HG03280 (cell line): ENCODE data around the gene SPOUT1.
A peak's percentile ranks its signal among the peaks of the same experiment; 100 is the strongest.

ENCODE experiments used
- ATAC-seq: cut with Tn5 transposase; IDR thresholded peaks from one replicate; pipeline ENCODE4 v1.9.1; 2021; ENCODE audit warnings: mild to moderate bottlenecking, moderate library complexity; ENCODE audit not compliant: unreplicated experiment

Gene SPOUT1

GRCh38 chr9:128773049-128773448 is 56.5 kb downstream of the SPOUT1 start:
- no peak for ATAC-seq

DNA sequence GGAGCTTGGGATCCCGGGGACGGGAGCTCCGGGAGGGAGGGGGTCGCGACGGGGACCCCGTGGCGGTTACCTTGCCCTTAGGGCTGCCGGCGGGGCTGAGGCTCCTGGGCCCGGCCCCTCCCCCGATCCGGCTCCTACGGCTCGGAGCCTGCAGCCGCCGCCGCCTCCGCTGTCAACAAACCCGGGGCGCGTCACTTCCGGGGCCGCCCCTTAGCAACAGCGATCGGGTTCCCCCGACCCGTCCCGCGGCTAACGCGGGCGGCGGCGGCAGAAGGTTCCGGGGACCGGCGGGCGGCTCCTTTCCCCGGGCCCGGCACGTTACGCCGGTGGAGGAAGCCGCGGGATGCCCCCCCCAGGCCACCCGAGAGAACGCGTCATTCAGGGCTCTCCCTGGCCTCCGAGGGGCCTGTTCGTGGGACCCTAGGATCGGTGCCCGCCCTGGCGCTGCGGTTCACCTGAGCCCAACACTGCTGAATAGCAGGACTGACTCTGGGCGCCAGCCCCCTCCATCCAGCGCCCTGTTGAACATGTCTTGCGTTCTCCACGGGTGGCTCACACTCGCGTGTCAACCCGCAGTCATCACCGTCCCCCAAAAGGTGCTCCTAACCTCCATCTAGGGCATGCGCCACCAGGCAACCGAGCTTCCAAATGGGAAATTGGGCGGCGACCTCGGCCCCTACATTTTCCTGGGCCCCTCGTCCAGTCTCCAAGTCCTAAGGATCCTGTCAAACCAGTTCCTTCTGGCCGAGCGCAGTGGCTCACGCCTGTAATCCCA is 57.7 kb downstream of the SPOUT1 start, which contains the start of gene ZER1:
ZER1 (minus strand) TSS at position 183 of the 775 bp plus-strand sequence. CDS start 16,362 bp downstream, outside the sequence.
- peak; percentile 94 for ATAC-seq

DNA sequence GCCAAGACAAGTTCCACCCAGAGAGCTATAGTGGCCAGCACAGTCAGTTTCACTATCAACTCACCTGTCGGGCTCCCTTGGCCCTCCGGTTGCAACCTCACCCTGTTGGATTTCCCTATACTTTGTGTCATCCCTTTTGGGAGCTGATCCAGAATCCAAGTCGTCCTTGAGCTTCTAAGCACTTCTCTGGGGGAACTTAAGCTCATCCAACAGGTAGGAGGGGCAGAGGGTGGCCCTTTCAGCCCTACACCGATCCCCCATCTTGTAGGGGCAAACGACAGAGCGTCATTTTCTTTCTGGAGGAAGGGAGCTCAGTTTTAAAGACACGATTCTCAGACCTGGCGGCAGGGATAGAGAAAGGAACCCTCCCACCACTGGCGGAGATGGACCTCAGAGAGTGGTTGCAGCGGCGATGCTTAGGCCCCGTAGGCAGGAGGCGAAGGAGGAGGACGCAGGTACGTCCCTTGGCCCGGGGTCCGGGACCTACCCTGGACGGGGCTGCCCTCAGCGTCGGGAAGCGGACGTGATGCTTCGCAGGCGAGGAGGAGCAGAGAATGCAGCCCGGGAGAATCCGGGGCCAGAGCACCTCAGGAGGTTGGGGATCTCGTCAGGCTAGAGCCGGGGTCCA is 58.4 kb downstream of the SPOUT1 start:
- no peak for ATAC-seq

DNA sequence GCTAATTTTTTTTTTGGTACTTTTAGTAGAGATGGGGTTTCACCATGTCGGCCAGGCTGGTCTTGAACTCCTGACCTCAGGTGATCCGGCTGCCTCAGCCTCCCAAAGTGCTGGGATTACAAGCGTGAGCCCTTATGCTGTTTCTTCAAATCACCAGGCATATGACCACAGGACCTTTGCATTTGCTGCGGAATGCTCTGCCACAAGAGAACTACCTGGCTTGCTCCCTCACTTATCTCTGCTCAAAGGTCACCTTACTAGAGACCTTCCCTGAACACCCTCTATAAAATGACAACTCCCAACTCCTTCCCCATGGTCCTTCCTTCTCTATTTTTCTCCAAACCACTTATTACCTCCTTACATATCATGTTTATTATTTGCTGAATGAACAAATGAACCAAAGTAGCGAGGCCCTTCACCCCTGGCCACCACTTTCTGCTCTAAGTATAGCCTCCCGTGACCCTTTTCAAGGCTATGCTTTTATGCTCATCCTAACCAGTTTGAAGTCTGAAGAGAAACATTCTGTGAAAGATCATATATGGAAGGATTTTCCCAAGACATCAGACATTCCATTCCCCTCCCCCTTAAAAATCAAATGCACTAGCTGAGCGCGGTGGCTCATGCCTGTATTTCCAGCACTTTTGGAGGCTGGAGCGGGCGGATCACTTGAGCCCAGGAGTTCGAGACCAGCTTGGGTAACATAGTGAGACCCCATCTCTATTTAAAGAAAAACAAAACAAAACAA is 59.1 kb downstream of the SPOUT1 start:
- no peak for ATAC-seq
